GM10248 (cell line): Measurements from ENCODE around the gene ZNF573.
A peak's percentile ranks its signal among the peaks of the same experiment; 100 is the strongest.

Experiments used
- CTCF ChIA-PET: fragments of 300-600 bp; sonication (Branson Sonifier 250); formaldehyde crosslinking; extraction: SDS; loops from one replicate; lab custom pipeline; 2021; ENCODE audit warnings: antibody characterized with exemption; lab: Yijun Ruan, JAX
- POLR2A ChIA-PET: fragments of 350-650 bp; sonication (Branson Sonifier 250); formaldehyde crosslinking; extraction: SDS; loops from one replicate; lab custom pipeline; 2020; ENCODE audit warnings: antibody characterized with exemption; lab: Yijun Ruan, JAX
- DNase-seq: peaks from one replicate; pipeline ENCODE4 v3.0.0; 2012; ENCODE audit errors: extremely low spot score
- TF ChIP-seq, protein P1 (sequence below): IDR thresholded peaks from 2 replicates; pipeline ENCODE4 v1.5.1; 2012; ENCODE audit warnings: mild to moderate bottlenecking, low read depth; ENCODE audit errors: extremely low read depth, missing control alignments, control extremely low read depth

The ZNF573 gene

DNA sequence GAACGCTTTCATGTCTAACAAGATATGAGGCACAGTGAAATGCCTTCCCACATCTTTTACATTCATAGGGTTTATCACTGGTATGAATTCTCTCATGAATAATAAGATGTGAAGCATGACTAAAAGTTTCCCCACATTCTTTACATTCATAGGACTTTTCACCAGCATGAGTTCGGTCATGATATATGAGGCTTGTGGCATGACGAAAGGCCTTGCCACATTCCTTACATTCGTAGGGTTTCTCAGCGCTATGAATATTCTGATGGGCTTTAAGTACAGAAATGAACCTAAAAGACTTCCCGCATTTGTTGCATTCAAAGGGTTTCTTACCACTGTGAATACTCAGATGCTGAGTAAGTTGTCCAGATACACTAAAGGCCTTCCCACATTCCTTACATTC lies 81.2 kb downstream of the ZNF573 start:
- no peak for DNase-seq
- TF ChIP-seq, protein P1, sequence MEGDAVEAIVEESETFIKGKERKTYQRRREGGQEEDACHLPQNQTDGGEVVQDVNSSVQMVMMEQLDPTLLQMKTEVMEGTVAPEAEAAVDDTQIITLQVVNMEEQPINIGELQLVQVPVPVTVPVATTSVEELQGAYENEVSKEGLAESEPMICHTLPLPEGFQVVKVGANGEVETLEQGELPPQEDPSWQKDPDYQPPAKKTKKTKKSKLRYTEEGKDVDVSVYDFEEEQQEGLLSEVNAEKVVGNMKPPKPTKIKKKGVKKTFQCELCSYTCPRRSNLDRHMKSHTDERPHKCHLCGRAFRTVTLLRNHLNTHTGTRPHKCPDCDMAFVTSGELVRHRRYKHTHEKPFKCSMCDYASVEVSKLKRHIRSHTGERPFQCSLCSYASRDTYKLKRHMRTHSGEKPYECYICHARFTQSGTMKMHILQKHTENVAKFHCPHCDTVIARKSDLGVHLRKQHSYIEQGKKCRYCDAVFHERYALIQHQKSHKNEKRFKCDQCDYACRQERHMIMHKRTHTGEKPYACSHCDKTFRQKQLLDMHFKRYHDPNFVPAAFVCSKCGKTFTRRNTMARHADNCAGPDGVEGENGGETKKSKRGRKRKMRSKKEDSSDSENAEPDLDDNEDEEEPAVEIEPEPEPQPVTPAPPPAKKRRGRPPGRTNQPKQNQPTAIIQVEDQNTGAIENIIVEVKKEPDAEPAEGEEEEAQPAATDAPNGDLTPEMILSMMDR, result no peak
- CTCF ChIA-PET, result no interaction called here

DNA sequence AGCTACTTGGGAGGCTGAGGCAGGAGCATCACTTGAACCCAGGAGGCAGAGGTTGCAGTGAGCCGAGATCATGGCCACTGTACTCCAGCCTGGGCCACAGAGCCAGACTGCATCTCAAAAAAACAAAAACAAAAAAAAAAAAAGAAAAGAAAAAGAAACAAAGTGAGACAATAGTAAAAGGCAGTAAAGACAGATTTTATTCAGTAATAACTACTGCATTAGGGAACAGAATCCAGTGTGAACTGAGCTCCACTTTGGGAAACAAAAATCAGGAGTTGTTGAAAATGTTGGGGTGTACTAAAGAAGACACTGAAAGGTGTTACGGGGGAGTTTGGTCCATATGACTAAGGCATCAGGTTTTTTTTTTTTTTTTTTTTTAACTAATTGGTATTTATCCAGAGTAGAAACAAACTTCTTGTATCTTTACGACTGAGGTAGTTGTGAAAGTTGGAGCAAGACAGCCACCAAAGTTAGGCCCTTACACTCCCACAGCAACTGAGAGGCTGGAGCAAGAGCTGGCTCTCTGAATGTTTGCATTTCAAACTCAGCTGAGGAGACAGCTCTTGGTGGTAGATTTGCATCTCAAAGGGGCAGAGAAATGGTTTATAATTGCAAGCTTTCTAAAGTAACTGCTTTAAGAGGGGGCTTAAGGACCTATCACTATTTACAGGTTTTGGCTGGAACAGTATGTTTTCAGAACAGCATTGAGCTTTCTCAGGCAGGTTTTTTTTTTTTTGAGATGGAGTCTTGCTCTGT lies 84.1 kb downstream of the ZNF573 start:
- TF ChIP-seq, protein P1, result no peak
- no peak for DNase-seq
- ChIA-PET POLR2A (no interaction called here), CTCF (no interaction called here)

More for the DNA sequence above, 81.2 kb downstream of the ZNF573 start:
- POLR2A ChIA-PET, result no interaction called here

DNA sequence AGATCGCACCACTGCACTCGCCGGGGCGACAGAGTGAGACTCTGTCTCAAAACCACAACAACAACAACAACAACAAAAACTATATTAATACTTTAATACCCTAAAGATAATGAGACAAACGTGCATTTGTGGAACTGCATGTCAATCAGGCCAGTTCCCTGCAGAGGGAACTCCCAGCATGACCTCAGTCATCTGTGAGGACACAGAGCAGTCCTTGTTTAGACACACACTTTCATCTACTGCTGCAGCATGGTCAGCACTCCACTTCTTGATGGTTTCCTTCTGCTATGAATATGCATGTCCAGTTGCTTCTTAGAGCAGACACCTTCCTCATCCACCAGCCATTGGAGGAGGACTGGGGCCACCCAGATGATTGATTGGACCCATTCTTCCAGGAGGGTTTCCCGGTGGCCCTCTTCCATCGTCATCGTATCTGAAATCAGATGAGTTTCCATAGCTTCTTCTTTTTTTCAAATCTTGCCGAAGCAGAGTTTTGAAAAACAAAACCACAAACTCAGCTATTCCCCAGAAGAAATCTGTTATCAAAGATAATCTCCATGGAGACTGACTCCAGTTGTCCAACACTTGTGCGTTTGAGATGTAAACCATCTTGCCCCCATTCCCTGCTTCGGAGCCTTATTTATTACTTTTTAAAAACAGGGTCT lies 86.3 kb downstream of the ZNF573 start:
- TF ChIP-seq, protein P1, result no peak
- DNase-seq, result no peak
- ChIA-PET POLR2A (no interaction called here), CTCF (no interaction called here)

DNA sequence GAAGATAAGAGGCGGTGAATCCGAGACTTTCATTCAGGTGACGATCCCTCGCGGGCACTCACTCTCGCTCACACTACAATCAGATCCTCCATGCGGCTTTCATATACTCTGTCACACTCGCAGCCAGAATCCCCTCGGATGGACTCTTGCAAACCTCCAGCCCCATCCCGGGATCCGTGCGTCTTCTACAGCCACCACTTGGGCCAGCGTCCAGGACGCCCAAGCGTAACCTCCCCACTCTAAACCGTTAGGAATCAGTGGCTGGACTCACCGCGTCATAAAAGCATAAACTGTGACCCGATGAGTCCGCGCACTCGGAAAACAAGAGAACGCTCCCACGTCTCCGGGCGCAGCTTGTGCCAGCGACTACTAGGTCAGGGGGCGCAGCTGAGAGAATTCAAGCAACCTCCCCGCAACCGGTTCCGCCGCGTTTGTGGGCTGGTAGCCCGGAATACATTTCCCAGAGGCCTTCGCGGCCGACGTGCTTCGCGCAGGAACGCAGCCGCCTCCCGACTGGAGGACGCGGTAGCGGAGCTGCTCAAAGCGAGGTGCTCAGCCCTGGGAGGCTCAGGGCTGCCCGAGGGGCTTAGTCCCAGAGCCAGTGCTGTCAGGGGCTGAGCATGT lies 87.4 kb downstream of the ZNF573 start:
- TF ChIP-seq, protein P1, result no peak
- POLR2A ChIA-PET, result no interaction called here
- DNase-seq, result peak; percentile 62
- CTCF ChIA-PET, result no interaction called here
